ENCODE measurements around the gene ROR1.

GRCh38 chr1:63936276-63936675 is 162.5 kb downstream of the ROR1 start:
- no peak for TF ChIP-seq CTCF (conservative IDR thresholded peaks at IDR 0.05; ENCODE audit: low read depth, low read length)
- no peak for TF ChIP-seq POLR2A (IDR thresholded peaks at IDR 0.05; ENCODE audit: low read depth, low read length)
- TF ChIP-seq CHD1 (IDR thresholded peaks at IDR 0.05; ENCODE audit: low read depth, low read length) = no peak
- TF ChIP-seq MAFK (IDR thresholded peaks at IDR 0.05; ENCODE audit: low read depth, low read length) = no peak
- TF ChIP-seq RAD21 (IDR thresholded peaks at IDR 0.05; ENCODE audit: low read length) = no peak
- no peak for TF ChIP-seq MXI1 (IDR thresholded peaks at IDR 0.05; ENCODE audit: borderline replicate concordance, low read depth, low read length)
- TF ChIP-seq FOS (IDR thresholded peaks at IDR 0.05; ENCODE audit: low read depth, low read length) = no peak
- no peak for TF ChIP-seq USF2 (IDR thresholded peaks at IDR 0.05; ENCODE audit: low read depth, low read length)
- TF ChIP-seq BHLHE40 (IDR thresholded peaks at IDR 0.05; ENCODE audit: low read depth, low read length) = no peak
- TF ChIP-seq SMC3 (IDR thresholded peaks at IDR 0.05; ENCODE audit: low read depth, low read length) = no peak
- TF ChIP-seq RFX5 (IDR thresholded peaks at IDR 0.05; ENCODE audit: low read depth, low read length) = no peak
- TF ChIP-seq RCOR1 (IDR thresholded peaks at IDR 0.05; ENCODE audit: insufficient replicate concordance, low read length) = no peak
